WERI-Rb-1 (cell line): Measurements from ENCODE around the gene CNOT8.

Experiments used
- DNase-seq: peaks from one replicate; pipeline ENCODE4 v3.0.0-alpha.2; 2020
- H3K27ac ChIP-seq: fragments of 250-450 bp; sonication (Bioruptor Pico); 2 replicates; pipeline ENCODE4 v1.5.1; 2020; ENCODE audit warnings: mild to moderate bottlenecking, moderate library complexity
- H3K27me3 ChIP-seq: fragments of 250-450 bp; sonication (Bioruptor Pico); 2 replicates; pipeline ENCODE4 v1.5.1; 2021; ENCODE audit warnings: mild to moderate bottlenecking, low read depth, moderate library complexity; ENCODE audit not compliant: insufficient read depth, severe bottlenecking
- H3K36me3 ChIP-seq: fragments of 250-450 bp; sonication (Bioruptor Pico); 2 replicates; pipeline ENCODE4 v1.5.1; 2020; ENCODE audit warnings: mild to moderate bottlenecking, moderate library complexity
- H3K4me3 ChIP-seq: 2 replicates; pipeline ENCODE4 v1.5.1; 2011; ENCODE audit warnings: low read depth, mild to moderate bottlenecking, control low read depth, low read length
- H3K9me3 ChIP-seq: fragments of 250-450 bp; sonication (Bioruptor Pico); 2 replicates; pipeline ENCODE4 v1.5.1; 2021; ENCODE audit warnings: mild to moderate bottlenecking, moderate library complexity; ENCODE audit not compliant: severe bottlenecking
- CTCF ChIP-seq: IDR thresholded peaks from 2 replicates; pipeline ENCODE4 v1.5.1; 2011; ENCODE audit warnings: low read depth, mild to moderate bottlenecking, control low read depth, inconsistent platforms, low read length

CNOT8 gene

GRCh38 chr5:154844809-154845208, 13.6 kb upstream of the CNOT8 start:
- TF ChIP-seq CTCF = no peak

GRCh38 chr5:154849264-154849785, 9.1 kb upstream of the CNOT8 start:
- no peak for TF ChIP-seq CTCF
- Histone ChIP-seq H3K27ac (no peak overlapping the region), H3K4me3 (no peak overlapping the region)

More at GRCh38 chr5:154844809-154845208, 13.6 kb upstream of the CNOT8 start:
- DNase-seq = no peak
- Histone ChIP-seq H3K27ac (no peak overlapping the region), H3K4me3 (no peak overlapping the region), H3K27me3 (no peaks in the 10 kb centered on the region), H3K9me3 (no peaks in the 10 kb centered on the region), H3K36me3 (no peaks in the 10 kb centered on the region)

GRCh38 chr5:154849791-154850201, 8.6 kb upstream of the CNOT8 start:
- Histone ChIP-seq H3K27me3 (no peaks in the 10 kb centered on the region), H3K4me3 (no peak overlapping the region), H3K36me3 (no peaks in the 10 kb centered on the region), H3K9me3 (no peaks in the 10 kb centered on the region), H3K27ac (no peak overlapping the region)
- TF ChIP-seq CTCF = no peak
- no peak for DNase-seq

More at GRCh38 chr5:154849264-154849785, 9.1 kb upstream of the CNOT8 start:
- H3K9me3 ChIP-seq = no peaks in the 10 kb centered on the region
- DNase-seq = no peak
- no peaks in the 10 kb centered on the region for H3K36me3 ChIP-seq
- H3K27me3 ChIP-seq = no peaks in the 10 kb centered on the region

GRCh38 chr5:154850255-154851062, 8.0 kb upstream of the CNOT8 start, which contains the start of gene FAXDC2:
Gene FAXDC2 (minus strand): TSS chr5:154850603. CDS start chr5:154838178, 12,425 bp downstream.
- Histone ChIP-seq H3K36me3 (no peaks in the 10 kb centered on the region), H3K9me3 (no peaks in the 10 kb centered on the region), H3K4me3 (no peak within 1 kb of the TSS), H3K27me3 (no peaks in the 10 kb centered on the region), H3K27ac (no peak within 1 kb of the TSS)
- no peak for DNase-seq
- TF ChIP-seq CTCF = no peak

- no peaks in the 10 kb centered on the region for H3K36me3 ChIP-seq
- no peaks in the 10 kb centered on the region for H3K27me3 ChIP-seq
- H3K9me3 ChIP-seq = no peaks in the 10 kb centered on the region
- no peak overlapping the region for H3K27ac ChIP-seq
- TF ChIP-seq CTCF = no peak
- H3K4me3 ChIP-seq = no peak overlapping the region
- DNase-seq = no peak
These were observed 7.1 kb upstream of the CNOT8 start for GRCh38 chr5:154851351-154851750.
